Spinal cord (tissue), 10 donors: ENCODE results near the gene SYTL5. TPM values are rescaled to one million over a fixed set of nuclear protein-coding genes. Genes with fewer than 3 reads are reported as not detected.

ENCODE experiments used
- DNase-seq, 6 donors: peaks; one replicate each; pipeline versions ENCODE4 v3.0.0 to v3.0.0-alpha.2; 2013 to 2015; ENCODE audit warnings: low spot score in 6 of 6, low read depth in 4 of 6
- H3K27ac ChIP-seq: one replicate; pipeline ENCODE4 v1.5.1; 2013; ENCODE audit warnings: low read depth, low read length, control low read depth
- H3K27me3 ChIP-seq: one replicate; pipeline ENCODE4 v1.6.1; 2013; ENCODE audit warnings: low read length; ENCODE audit not compliant: control insufficient read depth, insufficient read depth
- H3K36me3 ChIP-seq: one replicate; pipeline ENCODE4 v1.6.1; 2013; ENCODE audit warnings: low read length; ENCODE audit not compliant: control insufficient read depth, insufficient read depth
- H3K4me1 ChIP-seq: one replicate; pipeline ENCODE4 v1.6.1; 2013; ENCODE audit warnings: low read length; ENCODE audit not compliant: control insufficient read depth, insufficient read depth
- H3K4me3 ChIP-seq: one replicate; pipeline ENCODE4 v1.5.1; 2013; ENCODE audit warnings: low read depth, low read length, control low read depth
- H3K9me3 ChIP-seq: one replicate; pipeline ENCODE4 v1.6.1; 2013; ENCODE audit warnings: low read length; ENCODE audit not compliant: control insufficient read depth, insufficient read depth
- WGBS: methylation state at CpG from one replicate; pipeline ENCODE4 v1.1.5; 2013; ENCODE audit warnings: missing lambda C conversion rate; ENCODE audit not compliant: insufficient coverage; 5-methylcytosine and 5-hydroxymethylcytosine counted together
- long read RNA-seq, 4 donors: transcript quantifications; one replicate each; lab custom pipeline, GENCODE V29; 2026
- polyA plus RNA-seq, 2 donors: library from polyadenylated mRNA; unstranded; fragments of 120-200 nt; gene quantifications; one replicate each; pipeline ENCODE4 v1.2.1, GENCODE V29; 2013; ENCODE audit not compliant: insufficient read length in 2 of 2
- total RNA-seq, 2 donors: library from RNA; depleted of rRNA in 1 of 2; stranded (reverse); fragments of 120-200 nt in 1 of 2; fragments of >200 nt in 1 of 2; gene quantifications; one replicate each; pipeline versions ENCODE4 v1.2.3 to v1.2.4, GENCODE V29; 2013 to 2014
- donor health status: healthy.

Gene SYTL5
- total RNA-seq (10 to 100 TPM; 11.9 to 12.8 TPM), polyA plus RNA-seq (1 to 10 TPM; 4.7 to 4.9 TPM)
- long read RNA-seq, donor 1 = 0 reads
- long read RNA-seq, donor 2 = 0 reads
- long read RNA-seq, donor 3 = 0 reads
- long read RNA-seq, donor 4 = 0 reads

GRCh38 chrX:38006291-38006690 is at the start of gene SYTL5:
TSS of gene SYTL5 (plus strand) at chrX:38006553. CDS start at chrX:38033890, 27,337 bp downstream.
- H3K36me3 ChIP-seq = no peaks in the 10 kb centered on the region
- peaks cover 3% of the 10 kb centered on the region for H3K9me3 ChIP-seq
- no peaks in the 10 kb centered on the region for H3K4me1 ChIP-seq
- no peak within 1 kb of the TSS for H3K27ac ChIP-seq
- WGBS = no CpG with 5 or more reads among the region's 1 CpG
- no peaks in the 10 kb centered on the region for H3K27me3 ChIP-seq
- DNase-seq = no peak
- no peak within 1 kb of the TSS for H3K4me3 ChIP-seq

- 70% methylated on average over 5 of the region's 7 CpGs for WGBS
- H3K9me3 ChIP-seq = no peaks in the 10 kb centered on the region
- no peak overlapping the region for H3K4me3 ChIP-seq
- H3K27me3 ChIP-seq = no peaks in the 10 kb centered on the region
- H3K36me3 ChIP-seq = no peaks in the 10 kb centered on the region
- DNase-seq = peak in 1 of 6 donors; percentile 27
- no peak overlapping the region for H3K27ac ChIP-seq
- no peaks in the 10 kb centered on the region for H3K4me1 ChIP-seq
Observed at GRCh38 chrX:37958525-37959211, 47.7 kb upstream of the SYTL5 start.

GRCh38 chrX:37959212-37960021 is 46.9 kb upstream of the SYTL5 start:
- no peaks in the 10 kb centered on the region for H3K36me3 ChIP-seq
- no peaks in the 10 kb centered on the region for H3K4me1 ChIP-seq
- WGBS = 75% methylated on average over 9 of the region's 15 CpGs
- DNase-seq = no peak
- H3K9me3 ChIP-seq = no peaks in the 10 kb centered on the region
- H3K4me3 ChIP-seq = no peak overlapping the region
- H3K27me3 ChIP-seq = no peaks in the 10 kb centered on the region
- H3K27ac ChIP-seq = no peak overlapping the region

GRCh38 chrX:37961118-37961517 is 45.2 kb upstream of the SYTL5 start:
- Histone ChIP-seq H3K9me3 (no peaks in the 10 kb centered on the region), H3K27ac (no peak overlapping the region), H3K36me3 (no peaks in the 10 kb centered on the region), H3K4me3 (no peak overlapping the region), H3K27me3 (no peaks in the 10 kb centered on the region), H3K4me1 (no peaks in the 10 kb centered on the region)
- WGBS = no CpG with 5 or more reads among the region's 1 CpG
- no peak for DNase-seq

- Histone ChIP-seq H3K27ac (no peak overlapping the region), H3K9me3 (no peaks in the 10 kb centered on the region), H3K4me3 (no peak overlapping the region), H3K4me1 (no peaks in the 10 kb centered on the region), H3K36me3 (no peaks in the 10 kb centered on the region), H3K27me3 (peaks cover 2% of the 10 kb centered on the region)
- DNase-seq = no peak
- WGBS = 67% methylated on average over 1 of the region's 2 CpGs
Observed at GRCh38 chrX:37967714-37968113, 38.6 kb upstream of the SYTL5 start.

GRCh38 chrX:37975421-37975820 is 30.9 kb upstream of the SYTL5 start:
- DNase-seq = no peak
- H3K9me3 ChIP-seq = no peaks in the 10 kb centered on the region
- H3K27ac ChIP-seq = no peak overlapping the region
- no peaks in the 10 kb centered on the region for H3K36me3 ChIP-seq
- H3K4me3 ChIP-seq = no peak overlapping the region
- peaks cover 2% of the 10 kb centered on the region for H3K27me3 ChIP-seq
- WGBS = no CpG with 5 or more reads among the region's 3 CpGs
- H3K4me1 ChIP-seq = no peaks in the 10 kb centered on the region

GRCh38 chrX:37976153-37976552 is 30.2 kb upstream of the SYTL5 start:
- Histone ChIP-seq H3K27me3 (peaks cover 2% of the 10 kb centered on the region), H3K9me3 (no peaks in the 10 kb centered on the region), H3K36me3 (no peaks in the 10 kb centered on the region), H3K27ac (no peak overlapping the region), H3K4me1 (no peaks in the 10 kb centered on the region), H3K4me3 (no peak overlapping the region)
- WGBS = no CpG with 5 or more reads among the region's 1 CpG
- no peak for DNase-seq

- H3K4me3 ChIP-seq = no peak overlapping the region
- DNase-seq = no peak
- peaks cover 2% of the 10 kb centered on the region for H3K27me3 ChIP-seq
- H3K4me1 ChIP-seq = no peaks in the 10 kb centered on the region
- no peaks in the 10 kb centered on the region for H3K36me3 ChIP-seq
- no peak overlapping the region for H3K27ac ChIP-seq
- H3K9me3 ChIP-seq = peaks cover 3% of the 10 kb centered on the region
Observed at GRCh38 chrX:37984880-37985279, 21.5 kb upstream of the SYTL5 start.

- peaks cover 4% of the 10 kb centered on the region for H3K27me3 ChIP-seq
- no CpG with 5 or more reads among the region's 1 CpG for WGBS
- no peaks in the 10 kb centered on the region for H3K36me3 ChIP-seq
- H3K9me3 ChIP-seq = peaks cover 3% of the 10 kb centered on the region
- H3K4me1 ChIP-seq = no peaks in the 10 kb centered on the region
- DNase-seq = no peak
- no peak overlapping the region for H3K27ac ChIP-seq
- H3K4me3 ChIP-seq = no peak overlapping the region
Observed at GRCh38 chrX:37986893-37987292, 19.5 kb upstream of the SYTL5 start.

- no peaks in the 10 kb centered on the region for H3K9me3 ChIP-seq
- DNase-seq = no peak
- H3K36me3 ChIP-seq = no peaks in the 10 kb centered on the region
Observed at GRCh38 chrX:37989304-37989703, 17.0 kb upstream of the SYTL5 start.

More at GRCh38 chrX:37989304-37989703, 17.0 kb upstream of the SYTL5 start:
- Histone ChIP-seq H3K27me3 (peaks cover 4% of the 10 kb centered on the region), H3K27ac (no peak overlapping the region), H3K4me1 (no peaks in the 10 kb centered on the region), H3K4me3 (no peak overlapping the region)
